T-cell (primary cell): ENCODE results near the gene IQCC. TPM values are rescaled to one million over a fixed set of nuclear protein-coding genes. Genes with fewer than 3 reads are reported as not detected.
A peak's percentile ranks its signal among the peaks of the same experiment; 100 is the strongest.

Source experiments
- ATAC-seq, 4 experiments: fragments of 200-7000 bp in 3 of 4; fragments of 150-1000 bp in 1 of 4; cut with Tn5 transposase; replicated peaks in 1 of 4; 1 replicate in 3 of 4; 2 replicates in 1 of 4; pipeline ENCODE4 v1.10.0; 2021; ENCODE audit warnings: moderate library complexity in 3 of 4, mild to moderate bottlenecking in 2 of 4, moderate number of reproducible peaks in 1 of 4
- CTCF ChIA-PET, 2 donors: fragments of 300-600 bp; sonication (Branson Sonifier 250); formaldehyde crosslinking; loops; one replicate each; lab custom pipeline; 2022; ENCODE audit warnings: antibody characterized with exemption in 2 of 2; lab: Charles Lee
- POLR2A ChIA-PET, 2 donors: fragments of 300-600 bp; sonication (Branson Sonifier 250); formaldehyde crosslinking; loops; one replicate each; lab custom pipeline; 2022; ENCODE audit warnings: antibody characterized with exemption in 2 of 2; lab: Charles Lee
- DNase-seq, 35 experiments: peaks; one replicate each; pipeline versions ENCODE4 v3.0.0 to v3.0.0-alpha.2; 2013 to 2023
- H3K27ac ChIP-seq: one replicate; pipeline ENCODE4 v1.5.1; 2013; ENCODE audit warnings: low read length
- H3K27me3 ChIP-seq, 2 experiments: replicated peaks in 1 of 2; 1 replicate in 1 of 2; 2 replicates in 1 of 2; pipeline versions ENCODE4 v1.6.1 to v1.7.0; 2013; ENCODE audit warnings: low read length in 1 of 2, mixed read lengths in 1 of 2; ENCODE audit not compliant: control insufficient read depth in 2 of 2, insufficient read depth in 2 of 2; ENCODE audit errors: extremely low read depth in 1 of 2
- H3K36me3 ChIP-seq, 2 donors: 1 replicate in 1 of 2; 2 replicates in 1 of 2; pipeline versions ENCODE4 v1.6.1 to v1.7.0; 2013; ENCODE audit warnings: low read length in 1 of 2; ENCODE audit not compliant: control insufficient read depth in 2 of 2, insufficient read depth in 1 of 2; ENCODE audit errors: extremely low read depth in 1 of 2
- H3K4me1 ChIP-seq, 2 experiments: 1 replicate in 1 of 2; 2 replicates in 1 of 2; pipeline versions ENCODE4 v1.6.1 to v1.7.0; 2013; ENCODE audit warnings: low read length in 2 of 2, mixed read lengths in 1 of 2; ENCODE audit not compliant: insufficient read depth in 2 of 2, control insufficient read depth in 1 of 2; ENCODE audit errors: extremely low read depth in 1 of 2
- H3K4me3 ChIP-seq, 2 donors: 1 replicate in 1 of 2; 2 replicates in 1 of 2; pipeline versions ENCODE4 v1.5.1 to v1.7.0; 2013; ENCODE audit warnings: mild to moderate bottlenecking in 2 of 2, low read length in 1 of 2, moderate library complexity in 1 of 2; ENCODE audit not compliant: control insufficient read depth in 1 of 2; ENCODE audit errors: extremely low read depth in 1 of 2
- H3K9me3 ChIP-seq: 2 replicates; pipeline ENCODE4 v1.7.0; 2013
- H3K27ac Mint-ChIP-seq, 2 donors: one replicate each; pipeline ENCODE4 v1.8.0; 2020 to 2021; ENCODE audit warnings: mild to moderate bottlenecking in 2 of 2, mixed read lengths in 2 of 2
- H3K27me3 Mint-ChIP-seq, 2 donors: one replicate each; pipeline ENCODE4 v1.8.0; 2021 to 2022; ENCODE audit warnings: mixed read lengths in 2 of 2
- H3K36me3 Mint-ChIP-seq: one replicate; pipeline ENCODE4 v1.8.0; 2021; ENCODE audit warnings: mixed read lengths
- H3K4me1 Mint-ChIP-seq, 3 donors: one replicate each; pipeline ENCODE4 v1.8.0; 2020 to 2022; ENCODE audit warnings: mixed read lengths in 3 of 3, mild to moderate bottlenecking in 1 of 3
- H3K4me3 Mint-ChIP-seq, 3 donors: one replicate each; pipeline ENCODE4 v1.8.0; 2020 to 2022; ENCODE audit warnings: mild to moderate bottlenecking in 3 of 3, mixed read lengths in 3 of 3, moderate library complexity in 3 of 3
- H3K9me3 Mint-ChIP-seq, 3 donors: one replicate each; pipeline ENCODE4 v1.8.0; 2020 to 2022; ENCODE audit warnings: mixed read lengths in 3 of 3
- WGBS: methylation state at CpG from one replicate; pipeline ENCODE4 v1.1.5; 2013; ENCODE audit warnings: missing lambda C conversion rate; ENCODE audit not compliant: insufficient coverage; 5-methylcytosine and 5-hydroxymethylcytosine counted together
- total RNA-seq, 35 experiments: library from RNA in 6 of 35; stranded (reverse) in 6 of 35; fragments of 120-200 nt in 1 of 35; gene quantifications; one replicate each; pipeline versions ENCODE4 v1.2.1 to v1.2.4 and lab custom pipeline; 2013 to 2026

Gene IQCC
- total RNA-seq, 5 donors from 2014 or later (not counting 1 experiment from before 2014, with no cell fraction given), result 1.3 to 3.6 (median 2.3) TPM

GRCh38 chr1:32216566-32216965 is 11.1 kb downstream of the IQCC start:
- peaks cover 5 to 36% of the 10 kb centered on the region in 2 donors for H3K36me3 ChIP-seq
- 100% methylated on average over 2 of the region's 5 CpGs for WGBS
- ATAC-seq (no peak), DNase-seq (no peak)
- H3K27me3 ChIP-seq, result no peaks in the 10 kb centered on the region
- Mint-ChIP-seq H3K4me1 (peaks cover 23 to 34% (median 29%) of the 10 kb centered on the region in 3 donors), H3K9me3 (no peaks in the 10 kb centered on the region), H3K36me3 (peaks cover 20% of the 10 kb centered on the region), H3K27me3 (no peaks in the 10 kb centered on the region), H3K27ac (peak overlapping the region; percentile 55 to 71), H3K4me3 (peak overlapping the region in 1 of 3 donors; percentile 27)
- CTCF ChIA-PET, result interaction anchor here (0.5 to 2.7 kb wide), 18 partner anchors 9 to 179 kb away, joined by 3 to 17 read pairs (median 4); partner anchors contain the start of genes HDAC1 (in 1 of the 2), IQCC (in 1 of the 2) and MARCKSL1 (in 1 of the 2)
- H3K4me1 ChIP-seq, result peaks cover 13 to 26% of the 10 kb centered on the region in 2 experiments
- H3K9me3 ChIP-seq, result no peaks in the 10 kb centered on the region
- no peak overlapping the region for H3K4me3 ChIP-seq
- POLR2A ChIA-PET, result interaction anchor here in 1 of 2 donors (0.9 kb wide), 1 partner anchor 105 kb away, joined by 4 read pairs; no protein-coding TSS in a partner anchor
- no peak overlapping the region for H3K27ac ChIP-seq

DNA sequence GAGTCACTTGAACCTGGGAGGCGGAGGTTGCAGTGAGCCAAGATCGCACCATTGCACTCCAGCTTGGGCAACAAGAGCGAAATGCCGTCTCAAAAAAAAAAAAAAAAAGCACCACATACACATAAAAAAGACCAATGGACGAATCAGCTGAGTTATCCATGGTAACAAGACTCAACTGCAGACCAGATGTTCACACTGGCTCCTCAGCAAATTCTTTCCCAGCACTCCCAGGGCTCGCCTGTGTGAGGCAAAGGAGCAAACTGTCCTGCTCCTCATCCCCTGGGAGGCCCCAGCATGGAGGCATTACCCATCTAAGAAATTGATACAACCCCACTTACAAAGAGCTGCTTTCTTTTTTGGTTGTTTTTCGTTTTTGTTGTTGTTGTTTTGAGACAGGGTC is 13.6 kb downstream of the IQCC start:
- Mint-ChIP-seq H3K4me3 (no peak overlapping the region), H3K36me3 (peaks cover 22% of the 10 kb centered on the region), H3K4me1 (peaks cover 38 to 57% (median 47%) of the 10 kb centered on the region in 3 donors), H3K27ac (no peak overlapping the region), H3K9me3 (no peaks in the 10 kb centered on the region), H3K27me3 (no peaks in the 10 kb centered on the region)
- Histone ChIP-seq H3K36me3 (peaks cover 8 to 42% of the 10 kb centered on the region in 2 donors), H3K4me1 (peaks cover 27 to 47% of the 10 kb centered on the region in 2 experiments), H3K27me3 (no peaks in the 10 kb centered on the region), H3K9me3 (no peaks in the 10 kb centered on the region), H3K4me3 (no peak overlapping the region), H3K27ac (no peak overlapping the region)
- CTCF ChIA-PET, result interaction anchor here in 1 of 2 donors (0.7 kb wide), 1 partner anchor 383 kb away, joined by 4 read pairs; no protein-coding TSS in a partner anchor
- 43% methylated on average over 1 of the region's 7 CpGs for WGBS
- no peak for ATAC-seq
- POLR2A ChIA-PET, result no interaction called here
- DNase-seq, result no peak

DNA sequence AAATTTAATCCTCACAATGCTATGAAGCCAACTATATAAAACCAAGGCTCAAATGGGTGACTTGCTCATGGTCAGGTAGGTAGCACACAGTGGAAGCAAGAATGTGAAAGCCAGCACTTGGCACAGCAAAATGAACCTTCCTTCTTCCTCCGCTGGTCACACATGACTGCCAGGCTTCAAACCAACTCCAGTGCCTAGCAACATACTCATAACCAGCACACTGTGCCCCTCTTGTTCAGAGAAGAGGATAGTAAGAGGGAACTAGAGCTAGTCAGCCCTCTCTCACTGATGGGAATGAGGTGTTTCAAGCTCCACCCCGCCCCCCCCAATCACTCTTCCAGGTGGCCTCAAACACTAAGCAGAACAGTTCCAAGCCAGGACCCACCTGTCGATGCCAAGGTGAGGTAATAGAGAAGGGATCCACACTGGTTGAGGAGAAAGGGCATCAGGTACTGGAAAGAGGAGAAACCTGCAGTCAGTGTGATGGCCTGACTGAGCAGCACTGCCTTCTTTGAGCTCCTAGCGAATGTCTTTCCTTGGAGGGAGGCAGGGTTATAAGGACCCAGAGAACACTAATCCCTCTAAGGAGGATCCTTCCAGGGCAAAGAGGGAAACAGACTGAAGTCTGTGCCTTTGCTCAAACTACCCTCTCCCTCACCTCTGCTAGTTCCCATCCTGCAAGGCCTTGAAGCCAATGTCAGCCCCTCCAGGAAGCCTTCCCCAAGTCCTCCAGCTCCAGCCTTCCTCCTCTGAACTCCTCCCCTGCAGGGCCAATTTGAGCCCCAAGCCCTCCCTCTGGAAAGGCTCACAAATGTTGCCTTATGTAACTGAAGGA is 15.5 kb downstream of the IQCC start:
- DNase-seq (no peak), ATAC-seq (no peak)
- Mint-ChIP-seq H3K27me3 (no peaks in the 10 kb centered on the region), H3K4me1 (peaks cover 33 to 59% (median 47%) of the 10 kb centered on the region in 3 donors), H3K4me3 (peak overlapping the region; percentile 90 to 96 (median 94)), H3K27ac (peak overlapping the region; percentile 27 to 97), H3K9me3 (no peaks in the 10 kb centered on the region), H3K36me3 (peaks cover 27% of the 10 kb centered on the region)
- Histone ChIP-seq H3K27ac (no peak overlapping the region), H3K4me1 (peaks cover 26 to 42% of the 10 kb centered on the region in 2 experiments), H3K27me3 (no peaks in the 10 kb centered on the region), H3K9me3 (no peaks in the 10 kb centered on the region), H3K4me3 (peak overlapping the region; percentile 25 to 98), H3K36me3 (peaks cover 15 to 39% of the 10 kb centered on the region in 2 donors)
- CTCF ChIA-PET, result interaction anchor here (0.5 to 0.8 kb wide), 3 partner anchors 11 to 112 kb away, joined by 3 to 4 read pairs (median 3); no protein-coding TSS in a partner anchor
- POLR2A ChIA-PET, result no interaction called here
- 100% methylated on average over 1 of the region's 4 CpGs for WGBS

DNA sequence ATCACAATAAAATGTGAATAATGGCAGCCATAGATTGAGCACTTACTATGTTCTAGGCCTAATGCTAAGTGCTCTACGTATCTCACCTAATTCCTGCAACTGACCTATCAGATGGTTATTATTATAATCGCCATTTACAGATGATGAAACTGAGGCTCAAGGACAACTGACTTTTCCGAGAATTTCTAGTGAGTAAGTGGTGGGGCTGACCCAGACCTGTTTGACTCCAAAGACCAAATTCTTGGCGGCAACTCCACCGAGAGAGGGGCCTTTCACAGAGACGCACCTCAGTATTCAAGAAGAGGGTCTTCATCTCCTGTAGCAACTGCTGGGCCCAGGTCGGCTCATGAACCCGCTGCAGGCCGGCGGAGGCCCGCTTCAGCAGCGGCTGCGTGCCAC is 16.1 kb downstream of the IQCC start:
- CTCF ChIA-PET, result interaction anchor here (0.5 to 0.8 kb wide), 4 partner anchors 10 to 163 kb away, joined by 3 to 4 read pairs (median 3); no protein-coding TSS in a partner anchor
- H3K4me1 Mint-ChIP-seq, result peaks cover 27 to 56% (median 45%) of the 10 kb centered on the region in 3 donors
- no peaks in the 10 kb centered on the region for H3K27me3 Mint-ChIP-seq
- Histone ChIP-seq H3K27me3 (no peaks in the 10 kb centered on the region), H3K36me3 (peaks cover 15 to 38% of the 10 kb centered on the region in 2 donors), H3K9me3 (no peaks in the 10 kb centered on the region), H3K4me3 (peak overlapping the region; percentile 89 to 98), H3K4me1 (peaks cover 22 to 36% of the 10 kb centered on the region in 2 experiments), H3K27ac (peak overlapping the region; percentile 97)
- no peaks in the 10 kb centered on the region for H3K9me3 Mint-ChIP-seq
- DNase-seq (no peak), ATAC-seq (no peak)
- 10% methylated on average over 3 of the region's 13 CpGs for WGBS
- H3K27ac Mint-ChIP-seq, result peak overlapping the region; percentile 65 to 97
- POLR2A ChIA-PET, result no interaction called here
- peaks cover 28% of the 10 kb centered on the region for H3K36me3 Mint-ChIP-seq
- peak overlapping the region; percentile 90 to 96 (median 94) for H3K4me3 Mint-ChIP-seq

GRCh38 chr1:32221980-32222755 is 16.7 kb downstream of the IQCC start, which contains the start of the genes EIF3I and TMEM234:
Gene EIF3I, plus strand, starts transcription at chr1:32222407. Its CDS starts 35 bp downstream, at chr1:32222442.
Gene TMEM234, minus strand, starts transcription at chr1:32222353. Its CDS starts 31 bp downstream, at chr1:32222322.
- Mint-ChIP-seq H3K4me3 (peak within 1 kb of the TSS; percentile 90 to 96 (median 94)), H3K27ac (peak within 1 kb of the TSS; percentile 92 to 97), H3K4me1 (peaks cover 24 to 54% (median 45%) of the 10 kb centered on the region in 3 donors), H3K9me3 (no peaks in the 10 kb centered on the region), H3K27me3 (no peaks in the 10 kb centered on the region), H3K36me3 (peaks cover 22% of the 10 kb centered on the region)
- peak within 1 kb of the TSS; percentile 97 for H3K27ac ChIP-seq
- DNase-seq (peak; percentile 76 to 95 (median 88)), ATAC-seq (peak; percentile 95 to 98 (median 96))
- WGBS, result under 1% methylated on average over 28 of the region's 46 CpGs
- H3K9me3 ChIP-seq, result no peaks in the 10 kb centered on the region
- H3K4me1 ChIP-seq, result peaks cover 21 to 33% of the 10 kb centered on the region in 2 experiments
- ChIA-PET CTCF (interaction anchor here in 1 of 2 donors (0.6 to 0.8 kb wide), 2 partner anchors 26 to 162 kb away, joined by 3 read pairs; no protein-coding TSS in a partner anchor), POLR2A (interaction anchor here in 1 of 2 donors (0.6 kb wide), 1 partner anchor 43 kb away, joined by 6 read pairs; no protein-coding TSS in a partner anchor)
- H3K36me3 ChIP-seq, result peaks cover 11 to 36% of the 10 kb centered on the region in 2 donors
- H3K4me3 ChIP-seq, result peak within 1 kb of the TSS; percentile 89 to 98
- H3K27me3 ChIP-seq, result no peaks in the 10 kb centered on the region
